ENCODE results near the gene AGTR2.
"Not testable (repeated sequence)": the region's sequence is repeated elsewhere in the genome, so short reads cannot be mapped to it uniquely, and the experiment has no call there.

The AGTR2 gene

GRCh38 chrX:116170511-116170910 lies at the start of gene AGTR2:
Gene AGTR2, plus strand, starts transcription at chrX:116170744. Its CDS starts 1,537 bp downstream, at chrX:116172281.
- no peak for DNase-seq

- DNase-seq, result no peak
Measured at GRCh38 chrX:116135277-116135676, 35.3 kb upstream of the AGTR2 start.

- DNase-seq, result not testable (repeated sequence)
Measured at GRCh38 chrX:116141270-116141669, 29.3 kb upstream of the AGTR2 start.

GRCh38 chrX:116142976-116143375 lies 27.6 kb upstream of the AGTR2 start:
- no peak for DNase-seq

- no peak for DNase-seq
Measured at GRCh38 chrX:116172976-116173375, 2.4 kb downstream of the AGTR2 start.

GRCh38 chrX:116181300-116181699 lies 10.8 kb downstream of the AGTR2 start:
- no peak for DNase-seq

DNA sequence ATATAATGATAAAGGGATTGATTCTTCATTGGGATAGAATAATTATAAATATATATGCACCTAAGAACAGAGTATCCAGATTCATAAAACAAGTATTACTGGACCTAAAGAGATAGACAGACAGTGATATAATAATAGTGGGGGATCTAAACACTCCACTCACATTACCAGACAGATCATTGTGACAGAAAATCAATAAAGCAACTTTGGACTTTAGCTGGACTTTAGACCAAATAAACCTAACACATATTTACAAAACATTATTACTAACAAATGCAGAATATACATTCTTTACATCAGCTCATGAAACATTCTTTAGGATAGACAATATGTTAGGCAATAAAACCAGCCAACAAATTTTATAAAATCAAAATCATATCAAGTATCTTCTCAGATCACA lies 14.6 kb downstream of the AGTR2 start:
- no peak for DNase-seq

DNA sequence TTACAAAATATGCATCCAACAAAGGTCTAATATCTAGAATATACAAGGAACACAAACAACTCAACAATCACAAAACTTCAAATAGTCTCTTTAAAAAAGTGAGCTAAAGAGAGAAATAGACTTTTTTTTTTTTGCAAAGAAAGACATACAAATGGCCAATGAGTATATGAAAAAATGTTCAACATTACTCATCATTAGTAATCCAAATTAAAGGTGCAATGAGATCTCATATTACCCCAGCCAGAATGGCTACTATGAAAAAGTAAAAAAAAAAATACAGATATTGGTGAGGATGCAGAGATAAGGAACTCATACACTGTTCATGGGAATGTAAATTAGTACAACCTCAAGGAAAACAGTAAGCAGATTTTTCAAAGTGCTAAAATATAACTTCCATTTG lies 24.1 kb downstream of the AGTR2 start:
- no peak for DNase-seq

DNA sequence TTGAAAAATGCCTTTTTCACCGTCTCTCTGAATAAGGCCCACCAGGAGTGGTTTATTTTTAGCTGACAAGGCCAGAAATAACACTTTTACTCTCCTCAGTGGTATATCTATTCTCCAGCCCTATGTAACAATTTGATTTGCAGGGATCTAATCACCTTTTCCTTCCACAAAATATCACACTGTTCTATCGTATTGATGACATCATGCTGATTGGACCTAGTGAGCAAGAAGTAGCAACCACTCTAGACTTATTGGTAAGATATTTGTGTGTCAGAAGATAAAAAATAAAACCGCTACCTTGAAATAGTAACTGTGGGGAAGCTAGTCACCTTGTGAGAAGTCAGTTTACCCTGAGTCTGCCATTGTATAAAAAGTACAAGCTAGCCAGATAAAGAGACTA lies 27.7 kb downstream of the AGTR2 start:
- no peak for DNase-seq

DNA sequence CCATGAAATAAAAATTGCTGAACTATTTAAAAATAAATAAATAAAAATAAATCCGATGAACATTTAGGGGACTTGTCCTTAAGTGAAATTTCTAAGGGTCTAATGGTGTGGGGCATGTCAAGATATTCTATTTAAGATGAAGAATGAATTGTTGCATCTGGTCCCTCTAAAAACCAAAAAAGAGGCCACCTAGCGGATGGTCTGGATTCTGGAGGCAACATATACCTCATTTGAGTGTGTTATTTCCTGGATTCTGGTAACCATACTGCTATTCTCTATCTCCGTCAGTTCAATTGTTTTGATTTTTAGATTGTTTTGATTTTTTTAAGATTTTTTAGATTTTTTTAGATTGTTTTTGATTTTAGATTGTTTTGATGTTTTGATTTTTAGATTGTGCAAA lies 28.3 kb downstream of the AGTR2 start:
- DNase-seq, result no peak

DNA sequence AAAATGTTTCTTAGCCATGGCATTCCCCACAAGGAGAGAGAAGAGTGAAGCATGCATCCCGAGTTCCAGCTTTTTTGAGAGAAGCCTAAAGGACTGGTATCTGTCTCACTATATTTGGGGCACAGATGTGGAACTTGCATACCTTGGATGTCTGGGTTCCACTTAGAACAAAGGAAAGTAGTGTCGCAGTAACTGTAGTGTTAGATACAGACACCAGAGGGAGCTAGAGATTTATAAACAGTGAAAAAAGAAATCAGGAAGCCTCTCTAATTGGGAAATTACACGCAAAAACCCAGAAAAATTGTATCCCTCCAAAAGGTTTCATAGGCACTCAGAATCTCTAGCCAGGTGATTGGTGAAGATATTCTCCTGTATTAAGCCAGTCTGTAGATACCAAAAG lies 34.4 kb downstream of the AGTR2 start:
- DNase-seq, result no peak

GRCh38 chrX:116213262-116213661 lies 42.7 kb downstream of the AGTR2 start:
- no peak for DNase-seq

GRCh38 chrX:116217080-116217479 lies 46.5 kb downstream of the AGTR2 start:
- not testable (repeated sequence) for DNase-seq

All from stimulated activated CD4-positive, alpha-beta T cell treated with anti-CD3 and anti-CD28 coated beads, Interleukin-4, amount 100 ng/mL, for 24 hours (primary cell).